ENCODE data around the gene ZFP3.
"Not testable (repeated sequence)": the region's sequence is repeated elsewhere in the genome, so short reads cannot be mapped to it uniquely, and the experiment has no call there.

Gene ZFP3

DNA sequence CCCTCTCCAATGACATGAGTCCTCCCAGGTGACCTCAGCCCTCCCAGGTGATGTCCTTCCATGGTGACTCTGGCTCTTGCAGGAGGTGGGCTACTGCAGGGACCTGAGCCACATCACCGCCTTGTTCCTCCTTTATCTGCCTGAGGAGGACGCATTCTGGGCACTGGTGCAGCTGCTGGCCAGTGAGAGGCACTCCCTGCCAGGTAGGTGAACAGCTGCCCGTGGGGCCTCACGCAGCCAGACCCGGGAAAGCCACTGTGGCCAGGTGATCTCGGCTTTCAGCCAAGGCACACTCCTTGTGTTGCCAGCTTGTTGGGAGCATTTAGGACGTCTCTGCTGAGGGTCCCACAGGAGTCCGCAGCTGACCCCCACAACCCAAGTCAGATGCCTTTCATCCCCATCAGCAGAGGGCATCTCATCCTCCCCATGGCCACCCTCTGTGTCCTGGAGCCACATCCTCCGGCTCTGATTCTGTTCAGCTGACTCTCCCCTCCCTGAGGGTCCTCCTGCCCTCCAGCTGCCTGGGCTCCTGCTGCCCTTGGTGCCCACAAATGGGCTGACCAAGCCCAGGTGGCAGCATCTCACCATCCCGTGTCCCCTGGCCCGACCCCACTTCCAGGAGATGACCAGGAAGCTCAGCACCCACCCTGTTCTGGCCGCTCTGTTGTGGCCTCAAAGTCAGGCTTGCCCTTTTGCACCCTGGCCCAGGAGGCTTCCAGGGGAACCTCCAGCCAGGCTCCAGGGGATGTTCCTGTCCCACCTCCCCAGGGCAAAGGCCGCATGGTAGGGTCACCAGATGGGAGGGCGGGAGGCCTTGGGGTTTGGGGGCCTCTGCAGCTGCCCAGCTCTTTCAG is 57.7 kb downstream of the ZFP3 start:
- no peaks in the 10 kb centered on the region; the same call in 1 of the 2 replicates for H3K27me3 ChIP-seq (replicated peaks; ENCODE audit: insufficient read depth, low read length)
- no peaks in the 10 kb centered on the region for H3K79me2 ChIP-seq (ENCODE audit: low read length)
- H3K4me2 ChIP-seq (ENCODE audit: low read depth, low read length), result no peak overlapping the region
- TF ChIP-seq EZH2 (optimal IDR thresholded peaks at IDR 0.05; ENCODE audit: low read depth, low read length) (no peak), EZH2phosphoT487 (IDR thresholded peaks at IDR 0.05; ENCODE audit: low read length) (no peak)
- TF ChIP-seq, protein P1, sequence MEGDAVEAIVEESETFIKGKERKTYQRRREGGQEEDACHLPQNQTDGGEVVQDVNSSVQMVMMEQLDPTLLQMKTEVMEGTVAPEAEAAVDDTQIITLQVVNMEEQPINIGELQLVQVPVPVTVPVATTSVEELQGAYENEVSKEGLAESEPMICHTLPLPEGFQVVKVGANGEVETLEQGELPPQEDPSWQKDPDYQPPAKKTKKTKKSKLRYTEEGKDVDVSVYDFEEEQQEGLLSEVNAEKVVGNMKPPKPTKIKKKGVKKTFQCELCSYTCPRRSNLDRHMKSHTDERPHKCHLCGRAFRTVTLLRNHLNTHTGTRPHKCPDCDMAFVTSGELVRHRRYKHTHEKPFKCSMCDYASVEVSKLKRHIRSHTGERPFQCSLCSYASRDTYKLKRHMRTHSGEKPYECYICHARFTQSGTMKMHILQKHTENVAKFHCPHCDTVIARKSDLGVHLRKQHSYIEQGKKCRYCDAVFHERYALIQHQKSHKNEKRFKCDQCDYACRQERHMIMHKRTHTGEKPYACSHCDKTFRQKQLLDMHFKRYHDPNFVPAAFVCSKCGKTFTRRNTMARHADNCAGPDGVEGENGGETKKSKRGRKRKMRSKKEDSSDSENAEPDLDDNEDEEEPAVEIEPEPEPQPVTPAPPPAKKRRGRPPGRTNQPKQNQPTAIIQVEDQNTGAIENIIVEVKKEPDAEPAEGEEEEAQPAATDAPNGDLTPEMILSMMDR (IDR thresholded peaks at IDR 0.05; ENCODE audit: low read length), result no peak
- no peak overlapping the region for H3K4me3 ChIP-seq (ENCODE audit: low read length)
- no peaks in the 10 kb centered on the region for H4K20me1 ChIP-seq (ENCODE audit: insufficient read depth, low read length)
- no peak overlapping the region for H2AFZ ChIP-seq (ENCODE audit: low read length)
- no peaks in the 10 kb centered on the region for H3K9me2 ChIP-seq (replicated peaks; ENCODE audit: insufficient read depth, low read length)
- H3K9me3 ChIP-seq (replicated peaks; ENCODE audit: insufficient read depth, low read length), result no peaks in the 10 kb centered on the region
- H3K9ac ChIP-seq (ENCODE audit: low read length), result no peak overlapping the region
- no peaks in the 10 kb centered on the region for H3K36me3 ChIP-seq (replicated peaks; ENCODE audit: insufficient read depth, low read length)
- no peaks in the 10 kb centered on the region for H3F3A ChIP-seq (ENCODE audit: insufficient read depth, low read length)
- no peaks in the 10 kb centered on the region for H3K4me1 ChIP-seq (ENCODE audit: low read length)
- H3K27ac ChIP-seq (ENCODE audit: low read length), result no peak overlapping the region
- DNase-seq, result no peak

DNA sequence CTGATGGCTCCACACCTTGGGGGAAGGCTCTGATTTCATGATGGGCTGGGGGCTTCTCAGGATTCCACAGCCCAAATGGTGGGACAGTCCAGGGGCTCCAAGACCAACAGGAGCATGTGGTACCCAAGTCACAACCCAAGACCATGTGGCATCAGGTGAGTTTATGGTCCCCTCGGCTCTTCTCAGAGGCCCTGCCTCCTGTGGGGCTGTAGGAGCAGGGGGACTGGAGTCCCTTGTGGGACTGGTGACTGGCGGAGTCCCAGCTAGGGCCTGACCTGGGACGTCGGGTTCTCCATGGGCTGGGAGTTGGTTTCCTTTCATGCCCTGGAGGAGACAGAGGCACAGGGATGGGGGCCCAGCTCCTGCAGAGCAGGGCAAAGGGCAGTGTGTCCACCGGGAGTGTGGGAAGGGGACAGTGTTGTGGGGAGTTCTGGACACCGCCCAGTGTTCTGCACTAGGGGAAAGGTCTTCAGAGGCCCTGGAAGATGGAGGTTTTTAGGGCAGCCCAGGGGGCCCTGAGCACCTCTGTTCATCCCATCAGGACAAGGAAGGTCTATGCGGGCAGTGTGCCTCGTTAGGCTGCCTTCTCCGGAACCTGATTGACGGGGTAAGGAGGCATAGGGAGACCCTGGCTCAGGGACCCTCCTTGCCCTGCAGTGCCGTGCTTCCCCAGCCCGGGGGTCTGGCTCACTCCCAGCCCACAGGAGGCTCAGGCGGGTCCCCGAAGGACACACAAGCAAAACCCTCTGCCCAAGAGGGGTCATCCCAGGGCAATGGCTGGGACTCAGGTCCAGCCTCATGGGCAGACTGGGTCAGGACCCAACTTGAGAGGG is 58.5 kb downstream of the ZFP3 start:
- not testable (repeated sequence) for H3F3A ChIP-seq (ENCODE audit: insufficient read depth, low read length); H3K79me2 ChIP-seq (ENCODE audit: low read length); DNase-seq; H3K36me3 ChIP-seq (replicated peaks; ENCODE audit: insufficient read depth, low read length); H3K4me1 ChIP-seq (ENCODE audit: low read length); H3K4me3 ChIP-seq (ENCODE audit: low read length); H3K9me2 ChIP-seq (replicated peaks; ENCODE audit: insufficient read depth, low read length); H4K20me1 ChIP-seq (ENCODE audit: insufficient read depth, low read length); H3K27me3 ChIP-seq (replicated peaks; ENCODE audit: insufficient read depth, low read length); H3K4me2 ChIP-seq (ENCODE audit: low read depth, low read length); H3K9ac ChIP-seq (ENCODE audit: low read length); H3K9me3 ChIP-seq (replicated peaks; ENCODE audit: insufficient read depth, low read length); H3K27ac ChIP-seq (ENCODE audit: low read length); H2AFZ ChIP-seq (ENCODE audit: low read length)

DNA sequence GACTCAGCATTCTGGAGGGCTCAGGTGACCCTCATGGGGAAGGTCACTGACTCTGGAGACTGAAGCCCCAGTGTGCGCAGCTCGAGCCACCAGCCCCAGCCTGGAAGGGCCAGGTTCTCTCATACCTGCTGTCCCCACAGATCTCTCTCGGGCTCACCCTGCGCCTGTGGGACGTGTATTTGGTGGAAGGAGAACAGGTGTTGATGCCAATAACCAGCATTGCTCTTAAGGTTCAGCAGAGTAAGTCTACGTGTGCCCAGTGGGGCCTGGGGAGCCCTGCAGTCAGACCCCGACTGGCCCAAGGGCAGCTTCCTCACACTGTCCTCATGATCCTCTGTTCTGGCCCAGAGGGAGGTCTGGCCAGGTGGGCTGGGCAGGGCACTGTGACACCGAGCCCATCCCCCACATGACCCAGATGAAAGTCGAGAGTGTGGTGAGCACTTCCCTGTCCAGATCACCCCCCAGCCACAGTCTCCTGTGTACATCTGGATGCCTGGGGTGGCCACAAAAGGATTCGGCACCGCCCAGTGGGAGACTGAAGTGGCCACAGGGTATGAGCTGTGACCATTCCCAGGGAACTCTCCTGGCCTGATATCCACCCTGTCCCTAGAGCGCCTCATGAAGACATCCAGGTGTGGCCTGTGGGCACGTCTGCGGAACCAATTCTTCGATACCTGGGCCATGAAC is 59.4 kb downstream of the ZFP3 start:
- not testable (repeated sequence) for H3K79me2 ChIP-seq (ENCODE audit: low read length); H4K20me1 ChIP-seq (ENCODE audit: insufficient read depth, low read length); H3K4me2 ChIP-seq (ENCODE audit: low read depth, low read length); H3K27me3 ChIP-seq (replicated peaks; ENCODE audit: insufficient read depth, low read length); H3K9me3 ChIP-seq (replicated peaks; ENCODE audit: insufficient read depth, low read length); H3K4me3 ChIP-seq (ENCODE audit: low read length); H3K9me2 ChIP-seq (replicated peaks; ENCODE audit: insufficient read depth, low read length); DNase-seq; H3K36me3 ChIP-seq (replicated peaks; ENCODE audit: insufficient read depth, low read length); H3K27ac ChIP-seq (ENCODE audit: low read length); H3K4me1 ChIP-seq (ENCODE audit: low read length); H3F3A ChIP-seq (ENCODE audit: insufficient read depth, low read length); H2AFZ ChIP-seq (ENCODE audit: low read length); H3K9ac ChIP-seq (ENCODE audit: low read length)

DNA sequence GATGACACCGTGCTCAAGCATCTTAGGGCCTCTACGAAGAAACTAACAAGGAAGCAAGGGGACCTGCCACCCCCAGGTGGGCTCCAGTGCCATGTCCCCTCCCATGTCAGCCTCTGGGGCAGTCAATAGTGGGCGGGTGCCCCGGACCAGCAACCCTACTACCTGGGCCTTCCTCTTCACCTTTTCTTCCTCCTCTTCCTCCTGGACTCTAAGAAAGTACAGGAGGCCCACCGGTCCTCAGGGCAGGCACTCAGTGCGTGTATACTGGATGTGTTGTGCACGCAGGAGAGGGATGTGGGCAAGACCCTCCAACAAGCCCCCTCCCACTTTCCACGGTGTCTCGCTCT is 59.9 kb downstream of the ZFP3 start:
- H3K4me2 ChIP-seq (ENCODE audit: low read depth, low read length); H3K4me3 ChIP-seq (ENCODE audit: low read length); H2AFZ ChIP-seq (ENCODE audit: low read length); H3K27ac ChIP-seq (ENCODE audit: low read length); H3K79me2 ChIP-seq (ENCODE audit: low read length); H3K9me2 ChIP-seq (replicated peaks; ENCODE audit: insufficient read depth, low read length); H3K36me3 ChIP-seq (replicated peaks; ENCODE audit: insufficient read depth, low read length); H4K20me1 ChIP-seq (ENCODE audit: insufficient read depth, low read length); H3K9ac ChIP-seq (ENCODE audit: low read length); H3K27me3 ChIP-seq (replicated peaks; ENCODE audit: insufficient read depth, low read length); H3F3A ChIP-seq (ENCODE audit: insufficient read depth, low read length); H3K4me1 ChIP-seq (ENCODE audit: low read length); DNase-seq; H3K9me3 ChIP-seq (replicated peaks; ENCODE audit: insufficient read depth, low read length): not testable (repeated sequence)
